ENCODE data around the gene SUSD1. TPM values are rescaled to one million over a fixed set of nuclear protein-coding genes. Genes with fewer than 3 reads are reported as not detected.

The SUSD1 gene
- total RNA-seq = 18.8 and 29.8 TPM in 2 replicates

GRCh38 chr9:112174965-112175795 is at the start of gene SUSD1:
TSS of gene SUSD1 (minus strand) at chr9:112175297. CDS start at chr9:112175235, 62 bp downstream.

Other genes starting within 250 kb of the SUSD1 start
- gene PTBP3, start 158.3 kb upstream of the SUSD1 start, total RNA-seq = 13.6 and 16.3 TPM in 2 replicates
- gene HSDL2, start 204.8 kb upstream of the SUSD1 start, total RNA-seq = 57.0 and 60.7 TPM in 2 replicates

Data from smooth muscle cell of trachea (primary cell).